HepG2 (cell line): ENCODE results near the gene RAE1. TPM values are rescaled to one million over a fixed set of nuclear protein-coding genes. Genes with fewer than 3 reads are reported as not detected.

Source experiments
- AFF4 ChIP-seq: sonication (generic); formaldehyde crosslinking; IDR thresholded peaks from 2 replicates; pipeline ENCODE4 v1.4.0; 2020; ENCODE audit warnings: missing genetic modification reagents
- ATAD3A ChIP-seq: sonication (generic); formaldehyde crosslinking; IDR thresholded peaks from 2 replicates; pipeline ENCODE4 v1.4.0; 2020; ENCODE audit warnings: missing genetic modification reagents
- ATF7 ChIP-seq, 2 experiments: fragments of 450-650 bp in 1 of 2; sonication (generic) in 1 of 2; formaldehyde crosslinking in 1 of 2; IDR thresholded peaks; 2 replicates each; pipeline versions ENCODE4 v1.4.0 to v1.6.1; 2016 to 2020; ENCODE audit warnings: antibody characterized with exemption in 1 of 2, mild to moderate bottlenecking in 1 of 2, missing genetic modification reagents in 1 of 2
- CHCHD3 ChIP-seq: sonication (generic); formaldehyde crosslinking; IDR thresholded peaks from 2 replicates; pipeline ENCODE4 v1.8.0; 2022; ENCODE audit warnings: mild to moderate bottlenecking, missing genetic modification reagents, moderate library complexity
- FOSL2 ChIP-seq: sonication (generic); formaldehyde crosslinking; IDR thresholded peaks from 2 replicates; pipeline ENCODE4 v1.4.0; 2020; ENCODE audit warnings: missing genetic modification reagents
- HOXA7 ChIP-seq: sonication (generic); formaldehyde crosslinking; IDR thresholded peaks from 2 replicates; pipeline ENCODE4 v1.8.1; 2022; ENCODE audit warnings: mild to moderate bottlenecking, missing genetic modification reagents, moderate library complexity
- HOXD1 ChIP-seq: sonication (generic); formaldehyde crosslinking; IDR thresholded peaks from 2 replicates; pipeline ENCODE4 v1.5.0; 2020; ENCODE audit warnings: missing genetic modification reagents
- IRF2 ChIP-seq: IDR thresholded peaks from 2 replicates; pipeline ENCODE4 v1.6.1; 2018; ENCODE audit warnings: missing genetic modification reagents, missing compliant biosample characterization
- MAFF ChIP-seq: IDR thresholded peaks from 2 replicates; pipeline ENCODE4 v1.6.1; 2011; ENCODE audit warnings: low read depth, low read length, improper control_type of control experiment
- MATR3 ChIP-seq: sonication (generic); formaldehyde crosslinking; IDR thresholded peaks from 2 replicates; pipeline ENCODE4 v1.4.0; 2020; ENCODE audit warnings: missing genetic modification reagents
- ONECUT2 ChIP-seq: sonication (generic); formaldehyde crosslinking; IDR thresholded peaks from 2 replicates; pipeline ENCODE4 v1.4.0; 2020; ENCODE audit warnings: missing genetic modification reagents
- RAD21 ChIP-seq: fragments of 450-650 bp; formaldehyde crosslinking; IDR thresholded peaks from 2 replicates; pipeline ENCODE4 v1.5.0; 2020; ENCODE audit warnings: mild to moderate bottlenecking
- RBFOX2 ChIP-seq: fragments of 200-400 bp; formaldehyde crosslinking; IDR thresholded peaks from 2 replicates; pipeline ENCODE4 v1.6.1; 2017; ENCODE audit warnings: low read depth, mild to moderate bottlenecking, low read length
- REXO4 ChIP-seq: sonication (generic); formaldehyde crosslinking; IDR thresholded peaks from 2 replicates; pipeline ENCODE4 v1.8.0; 2022; ENCODE audit warnings: missing genetic modification reagents, mild to moderate bottlenecking, borderline replicate concordance
- RNF2 ChIP-seq: fragments of 450-650 bp; conservative IDR thresholded peaks from 2 replicates; pipeline ENCODE4 v1.6.1; 2016; ENCODE audit warnings: low read depth
- SNAPC2 ChIP-seq: sonication (generic); formaldehyde crosslinking; IDR thresholded peaks from 2 replicates; pipeline ENCODE4 v1.8.1; 2022; ENCODE audit warnings: mild to moderate bottlenecking, missing genetic modification reagents
- TBX3 ChIP-seq: fragments of 450-650 bp; IDR thresholded peaks from 2 replicates; pipeline ENCODE4 v1.6.1; 2017; ENCODE audit warnings: antibody characterized with exemption, mild to moderate bottlenecking, inconsistent platforms, borderline replicate concordance
- ZBTB25 ChIP-seq: IDR thresholded peaks from 2 replicates; pipeline ENCODE4 v1.6.1; 2018; ENCODE audit warnings: missing genetic modification reagents
- ZKSCAN8 ChIP-seq: IDR thresholded peaks from 2 replicates; pipeline ENCODE4 v1.6.1; 2016; ENCODE audit warnings: borderline replicate concordance, missing genetic modification reagents, missing compliant biosample characterization
- ZNF124 ChIP-seq: sonication (generic); formaldehyde crosslinking; IDR thresholded peaks from 2 replicates; pipeline ENCODE4 v1.4.0; 2020; ENCODE audit warnings: missing genetic modification reagents
- ZNF235 ChIP-seq: sonication (generic); formaldehyde crosslinking; IDR thresholded peaks from 2 replicates; pipeline ENCODE4 v1.8.1; 2023; ENCODE audit warnings: mild to moderate bottlenecking, missing genetic modification reagents, borderline replicate concordance
- ZNF367 ChIP-seq: sonication (generic); formaldehyde crosslinking; IDR thresholded peaks from 2 replicates; pipeline ENCODE4 v1.4.0; 2020; ENCODE audit warnings: missing genetic modification reagents, borderline replicate concordance
- ZNF451 ChIP-seq: sonication (generic); formaldehyde crosslinking; IDR thresholded peaks from 2 replicates; pipeline ENCODE4 v1.5.0; 2020; ENCODE audit warnings: mild to moderate bottlenecking, missing genetic modification reagents
- ZNF547 ChIP-seq: sonication (generic); formaldehyde crosslinking; IDR thresholded peaks from 2 replicates; pipeline ENCODE4 v1.5.1; 2020; ENCODE audit warnings: mild to moderate bottlenecking, missing genetic modification reagents
- ZNF652 ChIP-seq: IDR thresholded peaks from 2 replicates; pipeline ENCODE4 v1.6.1; 2016; ENCODE audit warnings: low read depth, borderline replicate concordance
- ZNF703 ChIP-seq: sonication (generic); formaldehyde crosslinking; IDR thresholded peaks from 2 replicates; pipeline ENCODE4 v1.5.1; 2020; ENCODE audit warnings: missing genetic modification reagents, mild to moderate bottlenecking, moderate library complexity, borderline replicate concordance
- polyA plus RNA-seq, 8 experiments: library from polyadenylated mRNA; depleted of rRNA in 3 of 8; stranded (reverse) in 7 of 8; unstranded in 1 of 8; fragments of >200 nt; fragmentation: Illumina TruSeq in 4 of 8; extraction: Trizol in 4 of 8; gene quantifications; 2 replicates each; pipeline versions ENCODE4 v1.2.1 to v1.2.3, GENCODE V29; 2011 to 2016; ENCODE audit warnings: low read depth in 4 of 8, missing spikeins in 1 of 8, mixed read lengths in 1 of 8; ENCODE audit not compliant: insufficient read depth in 1 of 8
- total RNA-seq, 5 experiments: library from RNA; depleted of rRNA; stranded (reverse); fragments of >200 nt; fragmentation: Illumina TruSeq; extraction: Trizol; gene quantifications; 2 replicates each; pipeline ENCODE4 v1.2.3, GENCODE V29; 2016; ENCODE audit warnings: low read depth in 1 of 5

RAE1 gene
- total and polyA plus RNA-seq, 2 of the 13 experiments (the other 11 are each of a cell fraction or from before 2014, with no cell fraction given): 36.1 to 72.9 TPM

- TF ChIP-seq ZNF703 (CRISPR knock-in tag) (peak; percentile 89), REXO4 (CRISPR knock-in tag) (no peak; the same call in 1 of the 2 replicates), HOXA7 (no peak), RAD21 (CRISPR knock-in tag) (no peak; the same call in 1 of the 2 replicates), ZKSCAN8 (CRISPR knock-in tag) (no peak; the same call in 1 of the 2 replicates), ONECUT2 (CRISPR knock-in tag) (0 out of 2 replicates have a peak, but pooled peaks have one; percentile 12), RBFOX2 (peak; percentile 96), ZNF547 (CRISPR knock-in tag) (peak; percentile 97), AFF4 (CRISPR knock-in tag) (0 out of 2 replicates have a peak, but pooled peaks have one; percentile 59), FOSL2 (CRISPR knock-in tag) (peak; percentile 29; the same call in 1 of the 2 replicates), SNAPC2 (CRISPR knock-in tag) (peak; percentile 64), TBX3 (no peak), CHCHD3 (no peak), HOXD1 (CRISPR knock-in tag) (no peak; the same call in 1 of the 2 replicates), ATAD3A (CRISPR knock-in tag) (no peak), ZNF124 (no peak; the same call in 1 of the 2 replicates), ZNF451 (CRISPR knock-in tag) (peak; percentile 75; the same call in 1 of the 2 replicates), ZBTB25 (CRISPR knock-in tag) (0 out of 2 replicates have a peak, but pooled peaks have one; percentile 59), ZNF367 (CRISPR knock-in tag) (no peak), ZNF235 (CRISPR knock-in tag) (peak; percentile 92; the same call in 1 of the 2 replicates), RNF2 (peak; percentile 96), MAFF (peak; percentile 35; the same call in 1 of the 2 replicates), ZNF652 (CRISPR knock-in tag) (no peak), ATF7 (IDR thresholded peaks at IDR 0.05) (no peak), ATF7 (CRISPR knock-in tag; IDR thresholded peaks at IDR 0.05) (no peak), MATR3 (CRISPR knock-in tag) (no peak), IRF2 (CRISPR knock-in tag) (peak; percentile 57; the same call in 1 of the 2 replicates)
These were observed at the start of gene RAE1 (continued) for GRCh38 chr20:57351042-57351783.
